Adrenal gland (tissue), 5 donors: ENCODE results near the gene BACH2.

Experiments
- POLR2A ChIP-seq, 2 donors: fragments of 450-650 bp; IDR thresholded peaks; one replicate each; pipeline ENCODE4 v1.6.1; 2017; ENCODE audit warnings: antibody characterized with exemption in 2 of 2, mild to moderate bottlenecking in 2 of 2, moderate library complexity in 1 of 2
- TF ChIP-seq, protein P1 (sequence below), 6 experiments: fragments of 450-650 bp in 4 of 6; fragments of 200-600 bp in 2 of 6; sonication (generic) in 1 of 6; IDR thresholded peaks; 1 replicate in 5 of 6; 2 replicates in 1 of 6; pipeline versions ENCODE4 v1.5.1 to v1.8.0; 2016 to 2021; ENCODE audit warnings: antibody characterized with exemption in 6 of 6, mild to moderate bottlenecking in 2 of 6, moderate library complexity in 1 of 6
- donor health status: DM: no; HTN: no; CAD: no.

- TF ChIP-seq, protein P1, sequence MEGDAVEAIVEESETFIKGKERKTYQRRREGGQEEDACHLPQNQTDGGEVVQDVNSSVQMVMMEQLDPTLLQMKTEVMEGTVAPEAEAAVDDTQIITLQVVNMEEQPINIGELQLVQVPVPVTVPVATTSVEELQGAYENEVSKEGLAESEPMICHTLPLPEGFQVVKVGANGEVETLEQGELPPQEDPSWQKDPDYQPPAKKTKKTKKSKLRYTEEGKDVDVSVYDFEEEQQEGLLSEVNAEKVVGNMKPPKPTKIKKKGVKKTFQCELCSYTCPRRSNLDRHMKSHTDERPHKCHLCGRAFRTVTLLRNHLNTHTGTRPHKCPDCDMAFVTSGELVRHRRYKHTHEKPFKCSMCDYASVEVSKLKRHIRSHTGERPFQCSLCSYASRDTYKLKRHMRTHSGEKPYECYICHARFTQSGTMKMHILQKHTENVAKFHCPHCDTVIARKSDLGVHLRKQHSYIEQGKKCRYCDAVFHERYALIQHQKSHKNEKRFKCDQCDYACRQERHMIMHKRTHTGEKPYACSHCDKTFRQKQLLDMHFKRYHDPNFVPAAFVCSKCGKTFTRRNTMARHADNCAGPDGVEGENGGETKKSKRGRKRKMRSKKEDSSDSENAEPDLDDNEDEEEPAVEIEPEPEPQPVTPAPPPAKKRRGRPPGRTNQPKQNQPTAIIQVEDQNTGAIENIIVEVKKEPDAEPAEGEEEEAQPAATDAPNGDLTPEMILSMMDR (IDR thresholded peaks at IDR 0.05), result no peak
- TF ChIP-seq POLR2A (IDR thresholded peaks at IDR 0.05), result no peak
Measured at GRCh38 chr6:90289902-90290301, 6.7 kb downstream of the BACH2 start.
